CD4-positive, alpha-beta T cell treated with Interferon gamma for 1 hour (primary cell): ENCODE results near the gene TRPM3.

ENCODE experiments used
- DNase-seq: peaks from one replicate; pipeline ENCODE4 v3.0.0-alpha.2; 2020

The TRPM3 gene

DNA sequence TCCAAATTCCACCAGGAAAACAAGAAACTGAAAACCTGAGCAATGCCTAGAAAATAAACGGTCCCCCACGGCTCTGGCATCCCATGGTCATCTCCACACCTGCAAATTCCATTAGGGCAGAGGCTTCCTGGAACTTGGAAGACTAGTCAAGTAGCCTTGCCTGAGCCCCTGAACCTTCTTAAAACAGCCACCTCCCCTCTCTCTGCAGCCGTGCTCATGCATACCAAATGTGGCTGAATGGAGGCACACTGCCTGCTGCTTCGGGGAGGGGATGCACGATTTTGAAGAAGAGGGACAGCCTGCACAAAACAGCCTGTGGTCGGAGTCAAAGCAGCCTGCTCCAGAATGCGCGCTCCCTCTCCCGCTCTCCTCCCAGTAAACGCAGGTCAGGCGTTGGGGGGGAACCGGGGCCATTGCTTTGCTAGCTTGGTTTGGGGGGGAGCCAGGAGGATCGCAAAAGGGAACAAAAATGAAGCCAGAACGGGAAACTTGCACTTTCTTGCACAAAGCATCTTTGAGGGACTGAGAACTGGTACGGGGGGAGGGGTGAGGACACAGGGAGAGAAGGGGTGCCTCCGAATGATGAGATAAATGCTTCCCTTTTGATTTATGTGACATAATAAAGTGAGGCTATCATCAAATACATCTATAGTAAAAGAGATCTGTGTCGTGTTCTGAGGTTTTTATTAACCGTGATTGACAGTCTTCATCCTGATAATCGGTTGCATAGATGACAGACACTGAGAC lies at the start of gene TRPM3:
TSS of gene TRPM3 (minus strand) at position 347 of the 747 bp plus-strand sequence. CDS start at position 80, 267 bp downstream.
- DNase-seq = no peak

DNA sequence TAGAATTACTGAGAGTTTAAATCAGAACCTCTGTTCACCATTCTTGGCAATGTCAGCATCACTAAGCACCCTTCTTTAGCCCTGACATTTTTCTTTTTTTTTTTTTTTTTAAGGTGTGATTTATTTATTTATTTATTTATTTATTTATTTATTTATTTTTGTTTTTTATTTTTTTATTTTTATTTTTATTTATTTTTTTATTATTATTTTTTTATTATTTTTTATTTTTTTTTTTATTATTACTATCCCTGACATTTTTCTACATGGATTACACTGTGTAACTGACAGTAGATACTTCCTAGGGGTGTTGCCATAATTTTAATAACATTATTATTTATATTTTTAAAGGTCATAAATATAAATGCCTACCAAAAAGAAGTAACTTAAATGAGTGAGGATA lies 47.0 kb upstream of the TRPM3 start:
- no peak for DNase-seq

DNA sequence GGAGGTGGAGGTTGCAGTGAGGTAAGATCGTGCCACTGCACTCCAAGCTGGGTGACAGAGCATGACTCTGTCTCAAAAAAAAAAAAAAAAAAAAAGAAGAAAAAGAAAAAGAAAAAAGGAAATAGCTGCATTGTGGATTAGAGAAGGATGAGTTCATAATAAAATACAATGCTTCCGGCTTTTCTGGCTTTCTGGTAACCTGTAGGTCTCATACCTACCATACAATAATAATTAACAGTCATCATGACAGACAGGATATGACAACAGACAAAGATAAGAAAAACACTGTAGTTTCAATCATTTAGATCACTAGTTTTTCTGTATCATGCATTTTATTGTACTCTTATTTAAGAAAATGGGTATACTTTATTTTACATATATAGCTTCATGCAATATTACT lies 40.7 kb upstream of the TRPM3 start:
- DNase-seq = no peak

DNA sequence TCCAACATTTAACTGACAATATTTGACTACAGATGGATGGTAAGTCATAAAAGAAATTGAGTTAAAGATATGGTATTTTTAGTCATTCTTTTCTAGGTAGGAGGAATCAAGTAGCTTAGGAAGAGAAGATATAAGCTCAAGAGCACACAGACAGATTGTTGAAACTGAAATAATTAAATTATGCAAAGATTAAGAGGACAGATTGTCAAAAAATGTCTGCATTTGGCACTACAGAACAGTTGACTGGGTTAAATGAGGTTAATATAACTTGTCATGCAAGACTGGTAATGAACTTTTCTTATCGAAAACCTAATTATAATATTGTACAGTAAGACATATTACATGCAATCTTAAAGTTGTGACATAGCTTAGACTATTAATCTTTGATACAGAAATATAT lies 36.3 kb upstream of the TRPM3 start:
- no peak for DNase-seq

DNA sequence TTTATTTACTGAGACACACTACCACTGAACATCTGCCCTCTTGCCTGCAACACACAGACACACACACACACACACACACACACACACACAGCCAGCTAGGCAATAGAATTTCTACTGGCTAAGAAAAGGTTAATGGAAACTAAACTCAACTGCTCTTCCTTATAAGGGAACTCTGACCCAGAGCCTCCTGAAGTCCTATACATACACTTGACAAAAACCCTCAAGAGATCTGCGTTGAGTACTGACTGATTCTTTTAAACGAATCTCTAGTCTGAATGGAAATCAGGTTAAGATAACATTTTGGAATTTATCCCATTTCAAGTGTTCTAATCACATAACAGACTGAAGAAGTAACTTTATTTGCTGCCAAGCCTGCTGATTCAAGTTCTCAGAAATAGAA lies 25.9 kb upstream of the TRPM3 start:
- no peak for DNase-seq

DNA sequence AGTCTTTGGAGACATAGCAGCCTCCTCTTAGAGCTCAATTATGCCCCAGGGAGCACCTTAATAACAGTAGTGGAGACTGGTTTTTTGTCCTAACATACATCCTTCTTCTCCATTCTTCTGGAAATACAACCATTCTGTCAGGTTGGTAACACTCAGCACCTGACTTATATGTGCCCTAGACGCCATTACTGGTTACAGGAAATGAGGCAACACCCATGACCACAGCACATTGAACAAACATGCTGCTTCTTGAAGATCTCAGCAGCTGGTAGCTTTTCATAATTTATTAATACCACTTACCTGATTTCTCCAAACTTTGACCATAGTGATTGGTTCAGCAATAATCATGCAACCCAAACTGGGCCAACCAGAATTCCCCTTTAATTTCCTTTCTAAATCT lies 25.1 kb upstream of the TRPM3 start:
- DNase-seq = no peak

DNA sequence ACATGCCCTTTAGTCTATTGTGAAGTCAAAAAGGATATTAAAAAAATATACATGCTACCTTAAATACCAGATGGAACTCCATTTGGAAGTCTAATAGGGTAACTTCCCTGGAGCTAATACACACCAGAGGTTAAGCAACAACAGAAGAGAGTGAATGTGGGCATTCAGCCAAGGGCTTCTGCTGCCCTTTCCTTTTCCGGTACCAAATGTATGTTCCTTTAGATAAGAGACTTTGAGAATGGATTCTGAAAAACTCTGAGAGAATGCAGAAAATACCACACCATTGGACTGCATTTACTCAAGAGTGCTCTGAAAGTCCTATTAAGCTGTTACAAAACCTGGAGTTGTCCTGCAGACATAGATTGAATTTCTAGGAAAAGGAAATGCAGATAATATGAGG lies 23.8 kb upstream of the TRPM3 start:
- no peak for DNase-seq

DNA sequence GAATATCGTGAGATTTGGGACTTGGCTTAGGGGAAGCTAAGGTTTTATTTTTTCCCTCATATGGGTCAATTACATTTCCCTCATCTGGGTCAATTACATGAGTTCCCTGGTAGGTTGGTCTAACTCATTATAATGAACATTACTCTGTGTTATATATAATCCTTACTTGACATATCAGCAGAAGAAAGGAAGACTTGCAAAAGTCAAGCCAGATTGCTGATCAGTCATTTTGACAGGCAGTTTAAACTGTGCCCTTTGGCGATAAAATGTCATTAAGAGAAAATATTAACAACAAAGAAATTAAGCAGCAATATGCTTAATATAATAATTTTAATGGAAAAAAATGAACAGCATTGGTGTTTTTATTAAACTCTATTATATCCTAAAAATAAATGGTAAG lies 23.1 kb upstream of the TRPM3 start:
- no peak for DNase-seq

DNA sequence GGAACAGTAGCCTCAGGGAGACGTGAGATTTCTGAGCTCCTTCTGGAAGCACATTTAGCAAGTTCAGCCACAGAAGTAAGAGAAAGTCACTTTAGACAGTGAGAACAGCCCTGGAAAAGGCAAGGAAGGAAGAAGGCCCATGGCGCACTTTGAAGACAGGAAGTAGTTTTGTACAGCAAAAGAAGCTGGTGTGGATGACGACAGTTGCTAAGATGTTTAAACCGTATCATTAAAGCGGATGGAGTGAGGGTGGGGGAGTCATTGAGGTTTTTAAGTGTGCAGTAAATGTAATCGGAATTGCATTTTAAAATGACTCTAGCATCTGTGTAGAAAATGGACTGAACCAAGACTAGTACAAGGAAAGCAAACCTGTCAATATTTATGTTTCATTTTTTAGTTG lies 15.3 kb upstream of the TRPM3 start:
- no peak for DNase-seq

DNA sequence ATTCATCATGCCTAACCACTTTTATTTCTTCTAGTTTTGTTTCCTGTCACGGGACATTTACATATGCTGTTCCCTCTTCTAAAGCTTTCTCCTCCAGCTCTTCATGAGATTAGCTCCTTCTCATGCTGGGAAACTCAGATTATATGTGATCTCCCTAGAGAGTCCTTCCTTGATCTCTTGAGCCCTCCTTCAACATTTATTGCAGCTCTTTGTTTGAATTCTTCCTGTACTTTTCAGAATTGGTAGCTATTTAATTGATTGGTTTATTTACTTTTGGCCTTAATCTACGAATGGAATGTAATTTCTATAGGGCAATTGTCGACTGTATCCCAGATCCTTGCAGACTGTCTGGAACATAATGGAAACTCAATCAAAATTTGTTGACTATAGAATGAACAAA lies 9.7 kb upstream of the TRPM3 start:
- DNase-seq = no peak

DNA sequence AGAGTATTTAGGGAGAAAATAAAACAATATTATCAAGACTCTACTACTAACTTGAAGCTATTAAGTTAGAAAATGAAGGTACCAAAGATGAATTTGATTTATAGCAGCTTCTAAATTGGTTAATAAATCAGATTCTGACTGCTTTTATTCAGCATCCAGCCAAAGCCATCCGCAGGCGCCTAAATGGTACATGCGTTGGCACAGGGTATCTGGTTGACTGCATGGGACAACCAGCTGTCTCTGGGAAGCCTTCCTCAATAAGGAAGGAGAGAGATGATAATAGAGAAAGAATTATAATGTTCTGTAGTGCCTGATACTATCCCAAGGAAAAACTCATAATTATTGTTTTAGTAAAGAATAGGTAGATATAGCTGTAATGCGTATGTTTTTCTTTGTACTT lies 9.1 kb upstream of the TRPM3 start:
- DNase-seq = no peak

DNA sequence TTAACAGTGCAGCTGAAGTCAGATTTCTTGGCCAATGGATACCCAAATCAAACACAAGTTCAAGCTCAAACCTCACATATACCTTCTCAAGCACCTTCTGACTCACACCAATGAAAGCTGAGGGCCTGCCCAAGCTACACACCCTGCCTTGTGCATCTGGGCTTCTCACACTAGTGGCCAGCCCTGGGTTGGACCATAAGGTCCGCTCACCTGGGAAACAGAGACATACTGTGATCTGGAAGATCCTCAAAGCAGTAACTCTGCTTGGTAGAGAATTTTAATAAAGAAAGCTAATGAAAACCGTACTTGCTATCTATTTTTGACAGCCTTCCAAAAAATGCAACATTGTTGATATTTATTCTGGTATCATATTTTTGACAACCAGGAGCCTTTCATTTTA lies 7.4 kb upstream of the TRPM3 start:
- DNase-seq = no peak

DNA sequence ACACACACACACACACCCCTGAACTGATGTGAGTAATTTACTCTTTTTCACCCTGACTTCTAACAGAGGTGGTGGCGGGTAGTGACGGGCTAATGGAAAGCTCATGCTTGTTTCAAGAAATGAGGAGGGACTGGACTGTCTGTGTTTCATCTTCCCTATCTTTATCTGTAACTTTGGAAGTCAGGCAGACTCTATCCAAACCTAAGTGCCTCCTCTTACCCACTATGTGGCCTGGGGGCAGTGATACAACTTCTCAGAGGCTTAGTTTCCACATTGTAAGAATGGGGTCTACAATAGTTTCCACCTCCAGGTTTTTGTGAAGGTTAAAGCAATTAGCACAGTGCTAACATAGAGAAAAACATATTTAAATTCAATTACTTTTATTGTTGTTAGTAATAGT lies 5.9 kb upstream of the TRPM3 start:
- no peak for DNase-seq

DNA sequence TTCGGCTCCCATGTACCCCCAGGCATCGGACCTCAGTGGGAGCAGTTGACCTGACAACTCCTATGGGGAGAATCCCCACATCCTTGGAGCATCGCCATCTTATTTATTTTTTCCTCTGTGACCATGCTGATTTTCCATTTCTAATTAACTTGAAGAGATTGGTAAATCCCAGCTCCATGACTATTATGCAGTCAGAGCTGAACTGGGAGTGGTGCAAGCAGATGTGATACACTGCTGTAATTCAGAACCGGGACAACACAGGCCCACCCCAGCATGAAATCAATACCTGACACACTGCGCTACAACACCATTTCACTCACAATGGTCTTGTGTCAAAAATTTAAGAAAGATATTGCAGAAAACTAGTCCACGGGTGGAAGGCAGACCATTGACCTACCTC lies 1.0 kb upstream of the TRPM3 start:
- DNase-seq = no peak

DNA sequence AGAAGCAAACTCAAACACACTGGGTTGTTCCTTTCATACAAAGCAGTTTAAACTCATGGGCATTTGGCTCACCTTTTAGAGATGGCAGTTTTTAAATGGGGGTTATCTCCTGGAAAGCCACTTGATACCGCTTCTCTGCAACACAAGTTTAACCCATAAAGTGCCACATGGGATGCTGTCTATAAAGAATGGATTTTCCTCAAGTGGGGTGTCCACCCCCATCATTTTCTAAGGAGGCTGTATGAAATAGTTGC lies 528 bp upstream of the TRPM3 start:
- DNase-seq = no peak

DNA sequence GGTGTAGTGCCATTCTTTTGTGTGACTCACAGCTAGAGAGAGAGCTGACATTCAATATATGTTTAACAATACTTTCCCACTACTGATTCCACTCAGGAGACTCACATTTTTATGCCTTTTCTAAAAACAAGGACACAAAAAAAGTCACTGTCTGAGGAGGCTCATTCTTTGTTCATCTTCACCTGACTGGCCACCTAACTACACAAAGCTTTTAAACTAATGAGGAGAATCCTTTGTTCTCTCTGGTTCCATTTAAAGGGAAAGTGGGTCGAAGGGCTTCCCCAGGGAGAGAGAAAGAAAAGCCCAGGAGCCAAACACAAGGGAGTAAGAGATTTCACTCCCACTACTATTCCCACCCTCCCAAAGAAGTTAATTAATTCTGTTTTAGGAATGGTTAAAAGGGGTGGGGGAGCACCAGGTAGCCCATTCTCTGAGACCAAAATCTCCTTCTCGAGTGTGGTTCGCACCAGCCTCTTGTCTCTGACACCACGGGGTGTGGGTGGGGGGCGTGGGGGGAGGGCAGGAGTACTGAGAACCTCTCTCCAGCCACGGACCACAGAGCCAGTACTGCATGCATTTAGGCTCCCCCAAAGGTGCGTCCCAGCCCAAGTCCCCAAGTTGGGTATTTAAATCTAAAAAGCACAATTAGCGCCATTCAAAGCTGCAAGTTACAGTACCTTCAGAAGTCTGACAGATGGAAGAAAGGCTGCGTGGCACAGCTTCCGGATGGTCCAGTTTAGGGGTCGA lies 747 bp downstream of the TRPM3 start:
- DNase-seq = no peak

DNA sequence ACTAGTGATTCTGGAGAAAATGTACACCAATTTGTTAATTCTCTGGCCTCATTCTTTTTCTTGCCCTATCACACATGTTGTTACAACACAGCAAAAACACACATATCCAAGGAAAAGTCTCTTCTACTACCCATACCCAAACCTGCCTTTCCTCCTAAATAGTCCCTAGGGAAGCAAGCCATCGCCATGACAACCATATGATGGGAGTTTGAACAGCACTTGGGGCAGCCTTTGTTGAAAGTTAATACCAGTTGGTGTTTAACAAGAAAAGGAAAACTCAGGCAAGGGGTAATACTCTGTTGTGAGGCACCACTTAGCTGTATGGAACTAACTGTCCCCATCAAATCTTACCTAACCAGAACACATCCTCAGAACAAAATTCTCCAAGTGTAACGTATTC lies 1.7 kb downstream of the TRPM3 start:
- DNase-seq = no peak

DNA sequence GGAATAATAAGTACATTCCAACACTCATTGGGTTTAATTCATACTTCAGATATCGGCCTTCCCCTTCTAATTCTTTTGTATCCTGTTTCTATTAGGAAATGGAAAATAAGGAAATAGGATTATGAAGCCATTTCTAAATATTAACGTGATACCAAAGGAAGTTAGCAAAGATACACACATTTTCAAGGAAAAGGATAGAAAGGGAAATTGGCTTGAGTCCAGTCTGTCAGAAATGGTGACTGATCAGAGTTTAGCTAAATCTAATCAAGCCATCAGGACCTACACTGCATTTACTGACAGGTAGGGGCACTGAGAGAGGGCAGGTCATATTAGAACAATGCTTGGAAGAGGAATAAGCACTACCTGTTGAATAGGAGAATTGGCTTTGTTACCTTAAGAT lies 3.1 kb downstream of the TRPM3 start:
- no peak for DNase-seq

DNA sequence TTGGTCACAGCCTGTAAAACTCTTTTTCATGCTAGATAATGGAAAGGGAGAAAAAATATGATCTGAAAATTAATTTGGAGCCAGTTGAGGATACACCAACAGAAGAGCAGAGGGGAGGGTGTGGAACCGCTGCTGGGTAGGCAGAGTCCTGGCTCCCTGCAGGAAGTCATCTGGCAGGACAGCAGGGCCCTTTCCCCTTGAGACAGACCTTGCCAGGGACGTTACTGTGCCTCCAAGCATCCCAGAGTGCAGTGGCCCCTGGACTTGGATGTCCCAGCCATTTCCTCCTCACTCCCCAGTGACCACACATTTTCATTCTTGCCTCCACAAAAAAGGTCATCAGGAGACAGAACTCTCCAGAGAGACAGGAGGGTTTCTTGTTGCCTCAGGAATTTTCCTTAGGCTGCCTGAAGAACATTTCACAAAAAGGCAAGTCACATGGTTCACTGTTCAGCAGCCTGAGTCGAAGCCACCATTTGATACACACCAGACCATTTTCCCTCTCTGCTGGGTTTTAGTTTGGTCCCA lies 5.9 kb downstream of the TRPM3 start:
- no peak for DNase-seq

DNA sequence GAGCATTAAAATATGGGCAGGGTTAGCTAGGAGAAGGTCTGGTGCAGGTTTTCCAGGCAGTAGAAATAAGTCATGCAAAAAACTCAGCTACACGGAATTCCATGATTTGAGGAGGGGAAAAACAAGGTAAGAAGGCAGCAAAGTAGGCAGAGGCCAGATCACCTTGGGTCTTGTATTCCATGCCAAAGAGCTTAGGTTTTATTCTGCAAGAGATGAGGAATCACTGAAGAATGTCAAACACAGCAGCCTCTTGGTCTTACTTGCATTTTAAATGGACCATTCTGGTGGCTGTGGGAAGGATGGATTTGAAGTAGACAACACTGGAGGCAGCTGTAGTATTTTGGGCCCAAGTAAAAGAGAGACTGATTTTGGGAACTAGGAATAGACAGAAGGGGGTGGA lies 8.6 kb downstream of the TRPM3 start:
- no peak for DNase-seq

DNA sequence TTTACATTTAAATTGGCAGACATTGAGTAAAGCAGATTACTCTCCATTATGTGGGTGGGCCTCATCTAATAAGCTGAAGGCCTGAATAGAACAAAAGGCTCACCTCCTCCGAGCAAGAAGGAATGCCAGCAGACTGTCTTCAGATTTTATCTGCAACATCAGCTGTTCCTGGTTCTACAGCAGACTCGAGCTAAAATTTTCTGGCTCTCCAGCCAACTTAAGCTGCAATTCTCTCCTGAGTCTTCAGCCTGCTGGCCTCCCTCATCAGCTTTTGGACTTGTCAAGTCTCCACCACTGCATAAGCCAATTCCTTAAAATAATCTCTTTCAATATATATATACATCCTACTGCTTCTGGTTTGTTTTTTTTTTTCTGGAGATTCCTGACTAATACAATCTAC lies 12.5 kb downstream of the TRPM3 start:
- DNase-seq = no peak

DNA sequence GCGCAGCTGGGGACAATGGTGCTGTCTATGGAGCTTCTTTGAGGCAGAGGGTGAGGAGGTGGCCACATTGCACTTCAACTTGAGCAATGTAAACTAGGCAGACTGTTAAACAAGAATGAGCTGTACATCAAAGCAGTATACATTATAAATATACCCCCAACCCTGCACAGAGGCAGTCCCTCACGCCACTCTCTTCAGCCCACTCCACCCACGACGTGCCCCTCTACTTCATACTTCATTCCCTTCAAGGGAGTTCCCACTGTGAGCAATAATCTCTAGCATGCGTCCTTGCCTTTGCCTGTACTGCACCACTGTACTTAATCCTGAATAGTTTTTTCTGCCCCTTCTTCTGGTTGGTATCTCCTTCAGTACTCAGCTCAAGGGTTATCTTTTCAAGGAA lies 14.4 kb downstream of the TRPM3 start:
- no peak for DNase-seq

DNA sequence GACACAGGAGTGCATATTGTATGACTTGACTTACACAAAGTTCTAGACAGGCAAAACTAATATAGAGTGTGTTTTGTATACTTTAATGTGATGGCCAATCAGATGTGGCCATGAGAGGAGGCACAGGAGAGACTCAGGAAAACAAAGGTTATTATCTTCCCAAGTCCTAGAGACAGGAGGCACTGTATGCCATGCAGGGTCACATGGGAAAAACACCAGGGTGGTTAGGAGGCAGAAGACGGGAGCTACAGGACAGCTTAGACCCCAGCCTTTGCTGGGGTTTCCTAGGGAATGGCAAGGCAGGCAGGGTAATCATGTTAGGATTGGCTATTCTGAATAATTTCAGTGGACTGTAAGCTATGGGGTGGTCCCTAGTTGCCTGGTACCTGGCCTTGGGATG lies 16.2 kb downstream of the TRPM3 start:
- DNase-seq = no peak

DNA sequence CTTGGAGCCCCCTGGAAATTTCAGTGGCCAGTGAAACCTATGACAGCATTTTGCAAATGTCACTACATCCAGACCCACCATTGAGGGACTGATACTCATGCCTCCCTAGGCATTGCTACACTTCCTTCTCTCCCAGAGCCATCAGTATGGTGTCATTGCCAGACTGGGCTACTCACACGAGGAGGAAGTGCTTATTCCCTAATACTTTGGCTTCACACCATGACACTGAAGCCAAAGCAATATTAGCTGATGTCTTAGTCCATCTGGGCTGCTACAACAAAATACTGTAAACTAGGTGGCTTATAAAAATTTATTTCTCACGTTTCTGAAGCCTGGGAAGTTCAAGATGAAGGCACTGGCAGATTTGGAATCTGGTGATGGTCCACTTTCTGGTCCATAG lies 22.6 kb downstream of the TRPM3 start:
- DNase-seq = no peak

DNA sequence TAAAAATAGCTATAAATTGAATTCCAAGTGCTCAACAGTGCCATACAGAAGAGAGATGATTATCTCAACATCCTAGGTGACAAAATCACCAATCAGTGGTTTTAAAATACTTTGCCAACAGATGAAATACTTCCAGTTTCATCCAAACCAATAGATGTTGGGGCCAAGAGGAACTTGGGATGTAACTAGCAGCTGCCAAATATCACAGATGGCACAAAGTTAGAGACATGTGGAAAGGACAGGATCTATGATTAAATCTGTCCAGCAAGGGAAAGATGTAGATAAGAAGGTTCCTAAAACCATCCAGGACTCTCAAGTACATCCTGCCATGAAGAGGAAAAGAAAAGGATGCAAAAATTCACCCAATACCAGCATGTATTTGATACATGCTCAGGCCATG lies 23.8 kb downstream of the TRPM3 start:
- no peak for DNase-seq
